HG03457 (cell line): ENCODE measurements around the gene NOL3.
A peak's percentile ranks its signal among the peaks of the same experiment; 100 is the strongest.

Source experiments
- ATAC-seq: cut with Tn5 transposase; IDR thresholded peaks from one replicate; pipeline ENCODE4 v1.9.1; 2021; ENCODE audit warnings: moderate number of reproducible peaks; ENCODE audit not compliant: unreplicated experiment

Gene NOL3

GRCh38 chr16:67169642-67170167, 633 bp upstream of the NOL3 start:
- ATAC-seq = no peak

GRCh38 chr16:67170949-67171649, 761 bp downstream of the NOL3 start:
- ATAC-seq = no peak

GRCh38 chr16:67173323-67173722, 3.0 kb downstream of the NOL3 start:
- ATAC-seq = no peak

GRCh38 chr16:67173808-67174705, 3.7 kb downstream of the NOL3 start:
- no peak for ATAC-seq

GRCh38 chr16:67174706-67175231, 4.4 kb downstream of the NOL3 start:
- ATAC-seq = no peak

- no peak for ATAC-seq
Measured at GRCh38 chr16:67176662-67177061, 6.3 kb downstream of the NOL3 start.

GRCh38 chr16:67177743-67178699, 7.7 kb downstream of the NOL3 start:
- ATAC-seq = no peak

GRCh38 chr16:67179421-67180080, 9.2 kb downstream of the NOL3 start:
- ATAC-seq = no peak

- no peak for ATAC-seq
Measured at GRCh38 chr16:67180166-67180565, 9.8 kb downstream of the NOL3 start.

GRCh38 chr16:67181346-67181745, 11.0 kb downstream of the NOL3 start:
- ATAC-seq = no peak

GRCh38 chr16:67182288-67182687, 11.9 kb downstream of the NOL3 start:
- ATAC-seq = no peak

GRCh38 chr16:67183284-67183626, 12.9 kb downstream of the NOL3 start:
- no peak for ATAC-seq

- ATAC-seq = peak; percentile 76
Measured at GRCh38 chr16:67183627-67184452, 13.5 kb downstream of the NOL3 start, which contains the start of gene MATCAP1. TSS of gene MATCAP1 (minus strand) at chr16:67183963. CDS start at chr16:67180610, 3,353 bp downstream.

- no peak for ATAC-seq
Measured at GRCh38 chr16:67184453-67184994, 14.2 kb downstream of the NOL3 start.

GRCh38 chr16:67184995-67185650, 14.8 kb downstream of the NOL3 start:
- ATAC-seq = no peak

GRCh38 chr16:67185651-67186134, 15.4 kb downstream of the NOL3 start:
- ATAC-seq = no peak

- no peak for ATAC-seq
Measured at GRCh38 chr16:67186550-67186950, 16.2 kb downstream of the NOL3 start.
